ENCODE measurements around the gene DAAM1.

- TF ChIP-seq, protein P1, sequence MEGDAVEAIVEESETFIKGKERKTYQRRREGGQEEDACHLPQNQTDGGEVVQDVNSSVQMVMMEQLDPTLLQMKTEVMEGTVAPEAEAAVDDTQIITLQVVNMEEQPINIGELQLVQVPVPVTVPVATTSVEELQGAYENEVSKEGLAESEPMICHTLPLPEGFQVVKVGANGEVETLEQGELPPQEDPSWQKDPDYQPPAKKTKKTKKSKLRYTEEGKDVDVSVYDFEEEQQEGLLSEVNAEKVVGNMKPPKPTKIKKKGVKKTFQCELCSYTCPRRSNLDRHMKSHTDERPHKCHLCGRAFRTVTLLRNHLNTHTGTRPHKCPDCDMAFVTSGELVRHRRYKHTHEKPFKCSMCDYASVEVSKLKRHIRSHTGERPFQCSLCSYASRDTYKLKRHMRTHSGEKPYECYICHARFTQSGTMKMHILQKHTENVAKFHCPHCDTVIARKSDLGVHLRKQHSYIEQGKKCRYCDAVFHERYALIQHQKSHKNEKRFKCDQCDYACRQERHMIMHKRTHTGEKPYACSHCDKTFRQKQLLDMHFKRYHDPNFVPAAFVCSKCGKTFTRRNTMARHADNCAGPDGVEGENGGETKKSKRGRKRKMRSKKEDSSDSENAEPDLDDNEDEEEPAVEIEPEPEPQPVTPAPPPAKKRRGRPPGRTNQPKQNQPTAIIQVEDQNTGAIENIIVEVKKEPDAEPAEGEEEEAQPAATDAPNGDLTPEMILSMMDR (IDR thresholded peaks at IDR 0.05) = no peak
- no peak for TF ChIP-seq POLR2A (IDR thresholded peaks at IDR 0.05)
These were observed 116.8 kb downstream of the DAAM1 start for GRCh38 chr14:59305231-59305630.
